ENCODE measurements around the gene LRRC28. TPM values are rescaled to one million over a fixed set of nuclear protein-coding genes. Genes with fewer than 3 reads are reported as not detected.

The LRRC28 gene
- total and polyA plus RNA-seq, 9 of the 15 experiments (the other 6 are each of a cell fraction or from before 2014, with no cell fraction given) = 5.5 to 17.4 (median 7.9) TPM

GRCh38 chr15:99402014-99402729, 150.9 kb downstream of the LRRC28 start (continued):
- no peak for TF ChIP-seq PATZ1 (CRISPR knock-in tag; IDR thresholded peaks at IDR 0.05; ENCODE audit: borderline replicate concordance)
- TF ChIP-seq HMBOX1 (IDR thresholded peaks at IDR 0.05) = no peak
- no peak for TF ChIP-seq MED1 (CRISPR knock-in tag; IDR thresholded peaks at IDR 0.05; ENCODE audit: borderline replicate concordance)
- no peak for TF ChIP-seq HNRNPUL1 (IDR thresholded peaks at IDR 0.05; ENCODE audit: low read length)
- no peak for TF ChIP-seq L3MBTL2 (IDR thresholded peaks at IDR 0.05)
- TF ChIP-seq ZNF780A (CRISPR knock-in tag; IDR thresholded peaks at IDR 0.05) = no peak
- TF ChIP-seq MCM2 (IDR thresholded peaks at IDR 0.05; ENCODE audit: low read depth) = no peak
- no peak for TF ChIP-seq ZNF830 (CRISPR knock-in tag; IDR thresholded peaks at IDR 0.05)
- TF ChIP-seq DDX20 (tag; IDR thresholded peaks at IDR 0.05; ENCODE audit: low read depth) = no peak

Measured in K562 (cell line).